Measurements from ENCODE around the gene STK32B. TPM values are rescaled to one million over a fixed set of nuclear protein-coding genes. Genes with fewer than 3 reads are reported as not detected.

Gene STK32B
- total and polyA plus RNA-seq, 2 experiments from 2014 or later = 0.71 to 2.3 TPM

DNA sequence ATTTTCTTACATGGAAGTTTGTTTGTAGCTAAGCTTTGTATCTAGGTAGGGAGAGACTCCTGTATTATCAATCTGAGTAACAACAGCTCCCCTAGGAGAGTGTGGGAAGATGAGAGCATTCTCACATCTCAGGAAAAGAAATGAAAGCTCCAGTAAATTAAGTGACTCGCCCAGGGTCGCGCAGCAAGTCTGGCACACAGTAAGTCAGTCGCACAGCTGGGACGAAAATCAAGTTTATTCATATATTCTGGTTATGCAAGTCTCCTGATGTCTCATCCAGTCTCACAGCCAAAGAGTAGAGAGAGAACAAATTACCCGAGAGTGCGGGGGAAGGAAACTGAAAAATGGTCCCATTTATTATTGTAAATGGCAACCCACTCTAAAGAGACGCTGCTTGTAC lies 216.1 kb downstream of the STK32B start:
- no peak overlapping the region for H3K4me3 Mint-ChIP-seq
- DNase-seq (ENCODE audit: low spot score) (no peak), ATAC-seq (no peak)
- Histone ChIP-seq H3K4me1 (ENCODE audit: insufficient read depth) (no peaks in the 10 kb centered on the region), H2AFZ (no peak overlapping the region), H3K36me3 (ENCODE audit: insufficient read depth) (no peaks in the 10 kb centered on the region), H3K79me2 (replicated peaks; ENCODE audit: insufficient read depth) (no peaks in the 10 kb centered on the region), H3F3A (replicated peaks; ENCODE audit: low read depth) (no peaks in the 10 kb centered on the region), H3K4me3 (no peak overlapping the region), H3K27me3 (ENCODE audit: insufficient read depth) (no peaks in the 10 kb centered on the region), H3K9me2 (ENCODE audit: insufficient read depth) (no peaks in the 10 kb centered on the region), H3K27ac (ENCODE audit: low read depth) (no peak overlapping the region), H4K20me1 (replicated peaks; ENCODE audit: insufficient read depth) (no peaks in the 10 kb centered on the region), H3K4me2 (no peak overlapping the region)
- H3K27me3 Mint-ChIP-seq (ENCODE audit: insufficient read depth, low read depth, poor library complexity) = no peaks in the 10 kb centered on the region
- no peak for TF ChIP-seq JUNB (IDR thresholded peaks at IDR 0.05; ENCODE audit: unreplicated experiment)
- no peaks in the 10 kb centered on the region for H3K36me3 Mint-ChIP-seq (ENCODE audit: low read depth)
- no peaks in the 10 kb centered on the region for H3K9me3 Mint-ChIP-seq
- H3K27ac Mint-ChIP-seq = no peak overlapping the region
- H3K4me1 Mint-ChIP-seq = no peaks in the 10 kb centered on the region

GRCh38 chr4:5276475-5277075 lies 225.3 kb downstream of the STK32B start:
- Histone ChIP-seq H3K36me3 (ENCODE audit: insufficient read depth) (no peaks in the 10 kb centered on the region), H3K4me3 (no peak overlapping the region), H3K27me3 (ENCODE audit: insufficient read depth) (no peaks in the 10 kb centered on the region), H3K4me1 (ENCODE audit: insufficient read depth) (no peaks in the 10 kb centered on the region), H2AFZ (no peak overlapping the region), H3K27ac (ENCODE audit: low read depth) (no peak overlapping the region), H3F3A (replicated peaks; ENCODE audit: low read depth) (no peaks in the 10 kb centered on the region), H3K9me2 (ENCODE audit: insufficient read depth) (no peaks in the 10 kb centered on the region), H3K4me2 (no peak overlapping the region), H4K20me1 (replicated peaks; ENCODE audit: insufficient read depth) (no peaks in the 10 kb centered on the region), H3K79me2 (replicated peaks; ENCODE audit: insufficient read depth) (no peaks in the 10 kb centered on the region)
- H3K4me3 Mint-ChIP-seq = no peak overlapping the region
- peaks cover 3% of the 10 kb centered on the region; the same call in 1 of the 3 replicates for H3K9me3 Mint-ChIP-seq
- ATAC-seq (no peak), DNase-seq (ENCODE audit: low spot score) (no peak)
- 0 out of 3 replicates have a peak, but pooled peaks cover 3% of the 10 kb centered on the region for H3K36me3 Mint-ChIP-seq (ENCODE audit: low read depth)
- H3K4me1 Mint-ChIP-seq = no peaks in the 10 kb centered on the region
- H3K27ac Mint-ChIP-seq = no peak overlapping the region
- H3K27me3 Mint-ChIP-seq (ENCODE audit: insufficient read depth, low read depth, poor library complexity) = peaks cover 4% of the 10 kb centered on the region
- TF ChIP-seq ZNF331 (CRISPR knock-in tag; IDR thresholded peaks at IDR 0.05; ENCODE audit: low read depth) = no peak
- no peak for TF ChIP-seq ZNF114 (CRISPR knock-in tag; IDR thresholded peaks at IDR 0.05)
- TF ChIP-seq EZH2phosphoT487 (IDR thresholded peaks at IDR 0.05; ENCODE audit: unreplicated experiment) = no peak
- no peak for TF ChIP-seq JUNB (IDR thresholded peaks at IDR 0.05; ENCODE audit: unreplicated experiment)
- TF ChIP-seq, protein P1, sequence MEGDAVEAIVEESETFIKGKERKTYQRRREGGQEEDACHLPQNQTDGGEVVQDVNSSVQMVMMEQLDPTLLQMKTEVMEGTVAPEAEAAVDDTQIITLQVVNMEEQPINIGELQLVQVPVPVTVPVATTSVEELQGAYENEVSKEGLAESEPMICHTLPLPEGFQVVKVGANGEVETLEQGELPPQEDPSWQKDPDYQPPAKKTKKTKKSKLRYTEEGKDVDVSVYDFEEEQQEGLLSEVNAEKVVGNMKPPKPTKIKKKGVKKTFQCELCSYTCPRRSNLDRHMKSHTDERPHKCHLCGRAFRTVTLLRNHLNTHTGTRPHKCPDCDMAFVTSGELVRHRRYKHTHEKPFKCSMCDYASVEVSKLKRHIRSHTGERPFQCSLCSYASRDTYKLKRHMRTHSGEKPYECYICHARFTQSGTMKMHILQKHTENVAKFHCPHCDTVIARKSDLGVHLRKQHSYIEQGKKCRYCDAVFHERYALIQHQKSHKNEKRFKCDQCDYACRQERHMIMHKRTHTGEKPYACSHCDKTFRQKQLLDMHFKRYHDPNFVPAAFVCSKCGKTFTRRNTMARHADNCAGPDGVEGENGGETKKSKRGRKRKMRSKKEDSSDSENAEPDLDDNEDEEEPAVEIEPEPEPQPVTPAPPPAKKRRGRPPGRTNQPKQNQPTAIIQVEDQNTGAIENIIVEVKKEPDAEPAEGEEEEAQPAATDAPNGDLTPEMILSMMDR (conservative IDR thresholded peaks at IDR 0.05; ENCODE audit: low read depth in 2 of 2) = no peak
- TF ChIP-seq, protein P2, sequence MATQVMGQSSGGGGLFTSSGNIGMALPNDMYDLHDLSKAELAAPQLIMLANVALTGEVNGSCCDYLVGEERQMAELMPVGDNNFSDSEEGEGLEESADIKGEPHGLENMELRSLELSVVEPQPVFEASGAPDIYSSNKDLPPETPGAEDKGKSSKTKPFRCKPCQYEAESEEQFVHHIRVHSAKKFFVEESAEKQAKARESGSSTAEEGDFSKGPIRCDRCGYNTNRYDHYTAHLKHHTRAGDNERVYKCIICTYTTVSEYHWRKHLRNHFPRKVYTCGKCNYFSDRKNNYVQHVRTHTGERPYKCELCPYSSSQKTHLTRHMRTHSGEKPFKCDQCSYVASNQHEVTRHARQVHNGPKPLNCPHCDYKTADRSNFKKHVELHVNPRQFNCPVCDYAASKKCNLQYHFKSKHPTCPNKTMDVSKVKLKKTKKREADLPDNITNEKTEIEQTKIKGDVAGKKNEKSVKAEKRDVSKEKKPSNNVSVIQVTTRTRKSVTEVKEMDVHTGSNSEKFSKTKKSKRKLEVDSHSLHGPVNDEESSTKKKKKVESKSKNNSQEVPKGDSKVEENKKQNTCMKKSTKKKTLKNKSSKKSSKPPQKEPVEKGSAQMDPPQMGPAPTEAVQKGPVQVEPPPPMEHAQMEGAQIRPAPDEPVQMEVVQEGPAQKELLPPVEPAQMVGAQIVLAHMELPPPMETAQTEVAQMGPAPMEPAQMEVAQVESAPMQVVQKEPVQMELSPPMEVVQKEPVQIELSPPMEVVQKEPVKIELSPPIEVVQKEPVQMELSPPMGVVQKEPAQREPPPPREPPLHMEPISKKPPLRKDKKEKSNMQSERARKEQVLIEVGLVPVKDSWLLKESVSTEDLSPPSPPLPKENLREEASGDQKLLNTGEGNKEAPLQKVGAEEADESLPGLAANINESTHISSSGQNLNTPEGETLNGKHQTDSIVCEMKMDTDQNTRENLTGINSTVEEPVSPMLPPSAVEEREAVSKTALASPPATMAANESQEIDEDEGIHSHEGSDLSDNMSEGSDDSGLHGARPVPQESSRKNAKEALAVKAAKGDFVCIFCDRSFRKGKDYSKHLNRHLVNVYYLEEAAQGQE (IDR thresholded peaks at IDR 0.05; ENCODE audit: unreplicated experiment) = no peak
- TF ChIP-seq STAT1 (IDR thresholded peaks at IDR 0.05; ENCODE audit: unreplicated experiment) = no peak
- TF ChIP-seq CREB1 (CRISPR knock-in tag; IDR thresholded peaks at IDR 0.05; ENCODE audit: low read depth) = no peak
- no peak for TF ChIP-seq ETS1 (IDR thresholded peaks at IDR 0.05)
